IMR-90 (cell line): ENCODE measurements around the gene ELL. TPM values are rescaled to one million over a fixed set of nuclear protein-coding genes. Genes with fewer than 3 reads are reported as not detected.

Experiments used
- ATAC-seq: fragments of 200-7000 bp; cut with Tn5 transposase; 2 replicates; pipeline ENCODE4 v1.9.1; 2020; ENCODE audit warnings: low read depth, mild to moderate bottlenecking, moderate library complexity
- BruUV-seq: library from RNA; stranded (reverse); fragments of 400-500 nt; replicated peaks from 2 replicates; lab custom pipeline; 2021; lab: Mats Ljungman, UMichigan
- CTCF ChIA-PET: fragments of 300-600 bp; formaldehyde crosslinking; extraction: SDS; loops from one replicate; lab custom pipeline; 2021; ENCODE audit warnings: antibody characterized with exemption; lab: Yijun Ruan, JAX
- POLR2A ChIA-PET: fragments of 300-600 bp; sonication (Branson Sonifier 250); formaldehyde crosslinking; loops from one replicate; lab custom pipeline; 2022; ENCODE audit warnings: antibody characterized with exemption; ENCODE audit not compliant: unreplicated experiment; lab: Charles Lee
- DNase-seq: peaks from one replicate; pipeline ENCODE4 v3.0.0; 2013
- H2AFZ ChIP-seq: replicated peaks from 2 replicates; pipeline ENCODE3; 2013; ENCODE audit warnings: low read length, mild to moderate bottlenecking; ENCODE audit not compliant: poor library complexity
- H2AK5ac ChIP-seq: 2 replicates; pipeline ENCODE4 v1.6.1; 2013; ENCODE audit warnings: low read depth, low read length, inconsistent platforms
- H2AK9ac ChIP-seq: replicated peaks from 2 replicates; pipeline ENCODE3; 2013; ENCODE audit warnings: mild to moderate bottlenecking, low read depth, low read length, moderate library complexity; ENCODE audit not compliant: poor library complexity
- H2BK120ac ChIP-seq: 2 replicates; pipeline ENCODE4 v1.6.1; 2013; ENCODE audit warnings: low read depth, low read length, inconsistent platforms
- H2BK15ac ChIP-seq: 3 replicates; pipeline ENCODE4 v1.6.1; 2013; ENCODE audit warnings: low read depth, low read length, inconsistent platforms
- H2BK20ac ChIP-seq: 2 replicates; pipeline ENCODE4 v1.6.1; 2013; ENCODE audit warnings: low read depth, mild to moderate bottlenecking, inconsistent platforms, low read length, moderate library complexity
- H2BK5ac ChIP-seq: 2 replicates; pipeline ENCODE4 v1.6.1; 2013; ENCODE audit warnings: mild to moderate bottlenecking, low read depth, low read length, inconsistent platforms; ENCODE audit not compliant: poor library complexity, severe bottlenecking
- H3K14ac ChIP-seq: replicated peaks from 2 replicates; pipeline ENCODE4 v1.6.1; 2013; ENCODE audit warnings: low read depth, low read length, inconsistent platforms
- H3K18ac ChIP-seq: 2 replicates; pipeline ENCODE4 v1.6.1; 2013; ENCODE audit warnings: low read depth, low read length, control low read depth
- H3K23ac ChIP-seq: 2 replicates; pipeline ENCODE4 v1.6.1; 2013; ENCODE audit warnings: low read depth, low read length, inconsistent platforms
- H3K27ac ChIP-seq: 2 replicates; pipeline ENCODE4 v1.5.1; 2013; ENCODE audit warnings: mild to moderate bottlenecking, control low read depth, low read length; ENCODE audit not compliant: insufficient read depth
- H3K27me3 ChIP-seq: 2 replicates; pipeline ENCODE4 v1.6.1; 2013; ENCODE audit warnings: low read length; ENCODE audit not compliant: control insufficient read depth, insufficient read depth
- H3K36me3 ChIP-seq: 2 replicates; pipeline ENCODE4 v1.6.1; 2013; ENCODE audit warnings: low read length, mixed read lengths; ENCODE audit not compliant: control insufficient read depth, insufficient read depth
- H3K4ac ChIP-seq: 2 replicates; pipeline ENCODE4 v1.6.1; 2013; ENCODE audit warnings: low read depth, low read length, inconsistent platforms
- H3K4me1 ChIP-seq: 2 replicates; pipeline ENCODE4 v1.6.1; 2013; ENCODE audit warnings: low read length, mixed read lengths; ENCODE audit not compliant: control insufficient read depth, insufficient read depth
- H3K4me2 ChIP-seq: 2 replicates; pipeline ENCODE4 v1.6.1; 2013; ENCODE audit warnings: low read depth, mild to moderate bottlenecking, control low read depth, low read length, moderate library complexity
- H3K4me3 ChIP-seq: 2 replicates; pipeline ENCODE4 v1.5.1; 2013; ENCODE audit warnings: low read depth, mild to moderate bottlenecking, control low read depth, low read length, moderate library complexity; ENCODE audit not compliant: insufficient read depth
- H3K56ac ChIP-seq: 2 replicates; pipeline ENCODE4 v1.6.1; 2013; ENCODE audit warnings: low read length, inconsistent platforms; ENCODE audit not compliant: insufficient read depth; ENCODE audit errors: extremely low read depth
- H3K79me1 ChIP-seq, 2 experiments: 2 replicates each; pipeline ENCODE4 v1.6.1; 2013; ENCODE audit warnings: low read length in 2 of 2, inconsistent platforms in 1 of 2, low read depth in 1 of 2
- H3K9ac ChIP-seq: 2 replicates; pipeline ENCODE4 v1.6.1; 2013; ENCODE audit warnings: low read depth, low read length, control low read depth
- H3K9me1 ChIP-seq: 2 replicates; pipeline ENCODE4 v1.6.1; 2013; ENCODE audit warnings: low read length, inconsistent platforms; ENCODE audit not compliant: insufficient read depth
- H3K9me3 ChIP-seq: 2 replicates; pipeline ENCODE4 v1.6.1; 2013; ENCODE audit warnings: low read length; ENCODE audit not compliant: control insufficient read depth, insufficient read depth
- H4K20me1 ChIP-seq: 2 replicates; pipeline ENCODE4 v1.6.1; 2013; ENCODE audit warnings: low read length, inconsistent platforms; ENCODE audit not compliant: insufficient read depth
- H4K5ac ChIP-seq: 2 replicates; pipeline ENCODE4 v1.6.1; 2013; ENCODE audit warnings: mild to moderate bottlenecking, low read depth, low read length, control low read depth
- H4K8ac ChIP-seq, 2 experiments: 2 replicates each; pipeline ENCODE4 v1.6.1; 2013; ENCODE audit warnings: low read depth in 2 of 2, low read length in 2 of 2, control low read depth in 1 of 2, inconsistent platforms in 1 of 2
- H4K91ac ChIP-seq: 2 replicates; pipeline ENCODE4 v1.6.1; 2013; ENCODE audit warnings: low read depth, low read length, inconsistent platforms; ENCODE audit not compliant: insufficient read depth
- BHLHE40 ChIP-seq: fragments of 150-350 bp; IDR thresholded peaks from 2 replicates; pipeline ENCODE4 v1.6.1; 2016; ENCODE audit warnings: mild to moderate bottlenecking, low read depth, low read length
- CEBPB ChIP-seq: IDR thresholded peaks from 2 replicates; pipeline ENCODE4 v1.6.1; 2012; ENCODE audit warnings: low read depth, low read length, improper control_type of control experiment
- CHD1 ChIP-seq: IDR thresholded peaks from 2 replicates; pipeline ENCODE4 v1.6.1; 2012; ENCODE audit warnings: low read depth, low read length, improper control_type of control experiment
- FOS ChIP-seq: fragments of 150-350 bp; IDR thresholded peaks from 2 replicates; pipeline ENCODE4 v1.6.1; 2016; ENCODE audit warnings: low read depth, low read length
- MAFK ChIP-seq: IDR thresholded peaks from 2 replicates; pipeline ENCODE4 v1.6.1; 2012; ENCODE audit warnings: low read depth, low read length, improper control_type of control experiment
- MAZ ChIP-seq: IDR thresholded peaks from 2 replicates; pipeline ENCODE4 v1.6.1; 2012; ENCODE audit warnings: low read depth, mild to moderate bottlenecking, low read length, improper control_type of control experiment, moderate library complexity, borderline replicate concordance
- MXI1 ChIP-seq: IDR thresholded peaks from 2 replicates; pipeline ENCODE4 v1.6.1; 2012; ENCODE audit warnings: low read depth, mild to moderate bottlenecking, low read length, moderate library complexity, borderline replicate concordance
- NFE2L2 ChIP-seq: fragments of 150-350 bp; IDR thresholded peaks from 2 replicates; pipeline ENCODE4 v1.6.1; 2016; ENCODE audit warnings: low read depth, mild to moderate bottlenecking, low read length
- POLR2A ChIP-seq: IDR thresholded peaks from 2 replicates; pipeline ENCODE4 v1.6.1; 2012; ENCODE audit warnings: mild to moderate bottlenecking, low read depth, low read length
- RAD21 ChIP-seq: IDR thresholded peaks from 2 replicates; pipeline ENCODE4 v1.6.1; 2012; ENCODE audit warnings: low read length, improper control_type of control experiment
- RCOR1 ChIP-seq: IDR thresholded peaks from 2 replicates; pipeline ENCODE4 v1.6.1; 2012; ENCODE audit warnings: mild to moderate bottlenecking, low read length, improper control_type of control experiment; ENCODE audit not compliant: insufficient replicate concordance
- RFX5 ChIP-seq: IDR thresholded peaks from 2 replicates; pipeline ENCODE4 v1.8.0; 2012; ENCODE audit warnings: low read depth, mild to moderate bottlenecking, low read length, moderate library complexity
- SMC3 ChIP-seq: fragments of 150-350 bp; IDR thresholded peaks from 2 replicates; pipeline ENCODE4 v1.6.1; 2016; ENCODE audit warnings: low read depth, mild to moderate bottlenecking, antibody characterized with exemption, low read length, moderate library complexity
- WGBS, 2 experiments: methylation state at CpG; one replicate each; pipeline versions ENCODE4 v1.1.5 to v1.1.7; 2013; ENCODE audit warnings: missing lambda C conversion rate in 2 of 2; ENCODE audit not compliant: insufficient read length in 1 of 2; ENCODE audit errors: extremely low coverage in 2 of 2; 5-methylcytosine and 5-hydroxymethylcytosine counted together
- dilution Hi-C: fragments of 300-500 bp; cut with HindIII; formaldehyde crosslinking; loops from one replicate; pipeline ENCODE4 v1.14.3; 2018; ENCODE audit warnings: low sequenced_read_pairs; ENCODE audit not compliant: unreplicated experiment
- in situ Hi-C: fragments of 300-500 bp; cut with MboI; formaldehyde crosslinking; loops from 3 replicates; pipeline ENCODE4 v1.14.3; 2019; ENCODE audit warnings: low sequenced_read_pairs, inconsistent platforms, mixed read lengths
- intact Hi-C: fragments of 100-400 bp; cut with micrococcal nuclease; formaldehyde crosslinking; loops from 2 replicates; pipeline ENCODE4 v1.10.0; 2022
- polyA plus RNA-seq, 3 experiments: library from polyadenylated mRNA; depleted of rRNA; stranded (reverse); fragments of >200 nt; gene quantifications; 2 replicates each; pipeline ENCODE4 v1.2.3, GENCODE V29; 2012; ENCODE audit warnings: low replicate concordance in 1 of 3
- total RNA-seq: library from RNA; depleted of rRNA; stranded (reverse); fragments of >200 nt; gene quantifications from 2 replicates; pipeline ENCODE4 v1.2.3, GENCODE V29; 2012
- TF ChIP-seq, protein P1 (sequence below): conservative IDR thresholded peaks from 2 replicates; pipeline ENCODE4 v1.5.1; 2012; ENCODE audit warnings: mild to moderate bottlenecking, low read depth, low read length, improper control_type of control experiment
- TF ChIP-seq, protein P2 (sequence below): fragments of 150-350 bp; IDR thresholded peaks from 2 replicates; pipeline ENCODE4 v1.6.1; 2016; ENCODE audit warnings: low read depth, mild to moderate bottlenecking, low read length, moderate library complexity, borderline replicate concordance
- TF ChIP-seq, protein P3 (sequence below): fragments of 150-350 bp; IDR thresholded peaks from 2 replicates; pipeline ENCODE4 v1.6.1; 2017; ENCODE audit warnings: mild to moderate bottlenecking, antibody characterized with exemption, low read length, low read depth

ELL gene
- total and polyA plus RNA-seq, 2 of the 4 experiments (the other 2 are of a cell fraction) = 6.3 to 13.1 TPM

DNA sequence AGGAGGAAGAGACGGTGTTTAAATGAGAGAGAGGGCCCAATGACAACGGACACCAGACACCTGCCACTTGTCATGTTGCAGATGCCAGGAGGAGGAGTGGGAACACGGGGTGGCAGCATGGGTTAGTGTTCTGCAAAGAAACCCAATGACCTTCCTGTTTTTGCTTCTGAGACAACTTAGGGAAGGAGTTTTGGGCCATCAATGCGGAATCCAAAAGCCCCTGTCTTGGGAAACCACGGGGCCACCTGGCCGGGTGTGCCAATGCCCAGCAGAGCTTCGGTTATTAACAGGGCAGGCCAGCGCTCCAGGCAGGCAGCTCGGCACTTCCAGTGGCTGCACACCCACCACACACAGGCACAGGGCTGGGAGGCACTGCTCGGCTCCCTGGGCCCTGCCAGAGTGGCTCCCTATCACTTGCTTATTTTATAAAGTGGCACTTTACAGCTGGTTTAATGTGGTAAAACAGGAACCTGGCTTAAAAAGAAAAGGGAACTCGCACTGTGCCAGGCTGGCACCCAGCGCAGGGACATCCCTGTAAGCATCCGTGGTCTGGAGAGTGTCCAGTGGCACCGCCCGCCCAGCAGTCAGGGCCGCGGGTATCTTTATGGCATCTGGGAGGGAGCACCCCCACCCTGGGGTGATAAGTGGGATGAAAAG, 19.1 kb downstream of the ELL start:
- Histone ChIP-seq H2AK9ac (no peak overlapping the region), H3K9me1 (peaks cover 60% of the 10 kb centered on the region), H3K9me3 (no peaks in the 10 kb centered on the region), H3K23ac (no peak overlapping the region), H3K9ac (no peak overlapping the region), H4K91ac (no peak overlapping the region), H2BK5ac (no peak overlapping the region), H4K5ac (no peak overlapping the region), H3K27me3 (no peaks in the 10 kb centered on the region), H3K4ac (no peak overlapping the region), H3K4me2 (no peak overlapping the region), H3K18ac (no peak overlapping the region), H2BK15ac (no peak overlapping the region), H4K20me1 (peaks cover 100% of the 10 kb centered on the region), H2BK20ac (no peak overlapping the region), H3K4me3 (no peak overlapping the region), H3K36me3 (no peaks in the 10 kb centered on the region), H3K56ac (no peak overlapping the region), H2AK5ac (no peak overlapping the region), H4K8ac (no peak overlapping the region), H2BK120ac (no peak overlapping the region), H3K14ac (no peak overlapping the region), H3K27ac (no peak overlapping the region), H2AFZ (no peak overlapping the region), H3K4me1 (peaks cover 27% of the 10 kb centered on the region), H3K79me1 (peaks cover 7 to 100% of the 10 kb centered on the region in 2 experiments)
- ChIA-PET POLR2A (interaction anchor here (0.6 kb wide), 1 partner anchor 161 kb away, joined by 3 read pairs; no protein-coding TSS in a partner anchor), CTCF (no interaction called here)
- in situ Hi-C loops (no loop called here), dilution Hi-C loops (no loop called here), intact Hi-C loops (no loop called here)
- TF ChIP-seq NFE2L2 = no peak
- TF ChIP-seq, protein P1, sequence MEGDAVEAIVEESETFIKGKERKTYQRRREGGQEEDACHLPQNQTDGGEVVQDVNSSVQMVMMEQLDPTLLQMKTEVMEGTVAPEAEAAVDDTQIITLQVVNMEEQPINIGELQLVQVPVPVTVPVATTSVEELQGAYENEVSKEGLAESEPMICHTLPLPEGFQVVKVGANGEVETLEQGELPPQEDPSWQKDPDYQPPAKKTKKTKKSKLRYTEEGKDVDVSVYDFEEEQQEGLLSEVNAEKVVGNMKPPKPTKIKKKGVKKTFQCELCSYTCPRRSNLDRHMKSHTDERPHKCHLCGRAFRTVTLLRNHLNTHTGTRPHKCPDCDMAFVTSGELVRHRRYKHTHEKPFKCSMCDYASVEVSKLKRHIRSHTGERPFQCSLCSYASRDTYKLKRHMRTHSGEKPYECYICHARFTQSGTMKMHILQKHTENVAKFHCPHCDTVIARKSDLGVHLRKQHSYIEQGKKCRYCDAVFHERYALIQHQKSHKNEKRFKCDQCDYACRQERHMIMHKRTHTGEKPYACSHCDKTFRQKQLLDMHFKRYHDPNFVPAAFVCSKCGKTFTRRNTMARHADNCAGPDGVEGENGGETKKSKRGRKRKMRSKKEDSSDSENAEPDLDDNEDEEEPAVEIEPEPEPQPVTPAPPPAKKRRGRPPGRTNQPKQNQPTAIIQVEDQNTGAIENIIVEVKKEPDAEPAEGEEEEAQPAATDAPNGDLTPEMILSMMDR = no peak
- TF ChIP-seq, protein P2, sequence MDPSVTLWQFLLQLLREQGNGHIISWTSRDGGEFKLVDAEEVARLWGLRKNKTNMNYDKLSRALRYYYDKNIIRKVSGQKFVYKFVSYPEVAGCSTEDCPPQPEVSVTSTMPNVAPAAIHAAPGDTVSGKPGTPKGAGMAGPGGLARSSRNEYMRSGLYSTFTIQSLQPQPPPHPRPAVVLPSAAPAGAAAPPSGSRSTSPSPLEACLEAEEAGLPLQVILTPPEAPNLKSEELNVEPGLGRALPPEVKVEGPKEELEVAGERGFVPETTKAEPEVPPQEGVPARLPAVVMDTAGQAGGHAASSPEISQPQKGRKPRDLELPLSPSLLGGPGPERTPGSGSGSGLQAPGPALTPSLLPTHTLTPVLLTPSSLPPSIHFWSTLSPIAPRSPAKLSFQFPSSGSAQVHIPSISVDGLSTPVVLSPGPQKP = no peak
- TF ChIP-seq MAZ = no peak
- TF ChIP-seq CHD1 = no peak
- TF ChIP-seq RAD21 = no peak
- TF ChIP-seq MAFK = no peak
- no peak for TF ChIP-seq POLR2A
- TF ChIP-seq FOS = no peak
- no peak for TF ChIP-seq RCOR1
- TF ChIP-seq RFX5 = no peak
- TF ChIP-seq, protein P3, sequence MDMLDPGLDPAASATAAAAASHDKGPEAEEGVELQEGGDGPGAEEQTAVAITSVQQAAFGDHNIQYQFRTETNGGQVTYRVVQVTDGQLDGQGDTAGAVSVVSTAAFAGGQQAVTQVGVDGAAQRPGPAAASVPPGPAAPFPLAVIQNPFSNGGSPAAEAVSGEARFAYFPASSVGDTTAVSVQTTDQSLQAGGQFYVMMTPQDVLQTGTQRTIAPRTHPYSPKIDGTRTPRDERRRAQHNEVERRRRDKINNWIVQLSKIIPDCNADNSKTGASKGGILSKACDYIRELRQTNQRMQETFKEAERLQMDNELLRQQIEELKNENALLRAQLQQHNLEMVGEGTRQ = no peak
- TF ChIP-seq BHLHE40 = no peak
- no peak for TF ChIP-seq MXI1
- TF ChIP-seq CEBPB = no peak
- no peak for TF ChIP-seq SMC3
- DNase-seq (no peak), ATAC-seq (no peak)
- no TSS peak for BruUV-seq
- 86% methylated on average over 8 of the region's 17 CpGs; no CpG with 5 or more reads in 1 of the 2 experiments for WGBS, 2 experiments
